ENCODE measurements around the gene GALT. TPM values are rescaled to one million over a fixed set of nuclear protein-coding genes. Genes with fewer than 3 reads are reported as not detected.
A peak's percentile ranks its signal among the peaks of the same experiment; 100 is the strongest.

Gene GALT
- total and polyA plus RNA-seq, 2 of the 13 experiments (the other 11 are each of a cell fraction or from before 2014, with no cell fraction given) = 40.4 to 46.3 TPM

DNA sequence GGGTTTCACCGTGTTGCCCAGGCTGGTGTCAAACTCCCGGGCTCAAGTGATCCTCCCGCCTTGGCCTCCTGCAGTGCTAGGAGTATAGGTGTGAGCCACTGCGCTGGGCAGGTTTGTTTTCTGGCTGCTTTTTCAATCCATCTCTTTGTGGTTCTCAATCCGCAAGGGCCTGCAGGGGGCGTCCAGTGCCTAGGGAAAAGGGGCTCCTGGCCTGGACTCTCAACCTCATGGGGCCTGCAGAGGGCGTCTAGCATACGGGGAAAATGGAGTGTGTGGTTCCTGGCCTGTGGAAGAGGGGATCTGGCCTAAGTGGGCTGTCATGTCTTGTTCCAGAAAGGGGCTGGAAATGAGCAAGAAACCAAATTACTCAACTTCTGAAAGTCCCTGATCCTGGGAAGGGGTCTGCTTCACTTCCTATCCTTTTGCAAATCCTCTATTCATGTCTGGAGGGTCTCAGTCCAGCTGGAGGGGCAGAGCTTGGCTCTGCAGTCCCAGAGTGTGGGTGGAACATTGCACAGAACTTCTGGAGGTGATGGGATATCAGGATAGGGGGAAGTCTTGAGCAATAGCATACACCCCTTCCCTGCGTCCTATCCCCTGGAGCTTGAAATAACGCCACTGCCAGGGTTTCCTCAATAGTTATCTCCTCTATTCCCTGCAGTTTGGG, 28.7 kb downstream of the GALT start (continued):
- TF ChIP-seq, protein P1, sequence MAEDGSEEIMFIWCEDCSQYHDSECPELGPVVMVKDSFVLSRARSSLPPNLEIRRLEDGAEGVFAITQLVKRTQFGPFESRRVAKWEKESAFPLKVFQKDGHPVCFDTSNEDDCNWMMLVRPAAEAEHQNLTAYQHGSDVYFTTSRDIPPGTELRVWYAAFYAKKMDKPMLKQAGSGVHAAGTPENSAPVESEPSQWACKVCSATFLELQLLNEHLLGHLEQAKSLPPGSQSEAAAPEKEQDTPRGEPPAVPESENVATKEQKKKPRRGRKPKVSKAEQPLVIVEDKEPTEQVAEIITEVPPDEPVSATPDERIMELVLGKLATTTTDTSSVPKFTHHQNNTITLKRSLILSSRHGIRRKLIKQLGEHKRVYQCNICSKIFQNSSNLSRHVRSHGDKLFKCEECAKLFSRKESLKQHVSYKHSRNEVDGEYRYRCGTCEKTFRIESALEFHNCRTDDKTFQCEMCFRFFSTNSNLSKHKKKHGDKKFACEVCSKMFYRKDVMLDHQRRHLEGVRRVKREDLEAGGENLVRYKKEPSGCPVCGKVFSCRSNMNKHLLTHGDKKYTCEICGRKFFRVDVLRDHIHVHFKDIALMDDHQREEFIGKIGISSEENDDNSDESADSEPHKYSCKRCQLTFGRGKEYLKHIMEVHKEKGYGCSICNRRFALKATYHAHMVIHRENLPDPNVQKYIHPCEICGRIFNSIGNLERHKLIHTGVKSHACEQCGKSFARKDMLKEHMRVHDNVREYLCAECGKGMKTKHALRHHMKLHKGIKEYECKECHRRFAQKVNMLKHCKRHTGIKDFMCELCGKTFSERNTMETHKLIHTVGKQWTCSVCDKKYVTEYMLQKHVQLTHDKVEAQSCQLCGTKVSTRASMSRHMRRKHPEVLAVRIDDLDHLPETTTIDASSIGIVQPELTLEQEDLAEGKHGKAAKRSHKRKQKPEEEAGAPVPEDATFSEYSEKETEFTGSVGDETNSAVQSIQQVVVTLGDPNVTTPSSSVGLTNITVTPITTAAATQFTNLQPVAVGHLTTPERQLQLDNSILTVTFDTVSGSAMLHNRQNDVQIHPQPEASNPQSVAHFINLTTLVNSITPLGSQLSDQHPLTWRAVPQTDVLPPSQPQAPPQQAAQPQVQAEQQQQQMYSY (CRISPR knock-in tag; IDR thresholded peaks at IDR 0.05) = no peak; the same call in 1 of the 2 replicates
- TF ChIP-seq ZNF30 (CRISPR knock-in tag; IDR thresholded peaks at IDR 0.05) (no peak), MEIS1 (CRISPR knock-in tag; IDR thresholded peaks at IDR 0.05; ENCODE audit: borderline replicate concordance) (no peak), ZNF660 (CRISPR knock-in tag; IDR thresholded peaks at IDR 0.05; ENCODE audit: borderline replicate concordance, low read depth) (no peak), EED (CRISPR knock-in tag; IDR thresholded peaks at IDR 0.05) (no peak), FLYWCH1 (CRISPR knock-in tag; IDR thresholded peaks at IDR 0.05) (no peak), ZNF782 (CRISPR knock-in tag; IDR thresholded peaks at IDR 0.05; ENCODE audit: borderline replicate concordance) (no peak), ZFYVE20 (CRISPR knock-in tag; IDR thresholded peaks at IDR 0.05; ENCODE audit: borderline replicate concordance, low read depth) (no peak), NCOA5 (CRISPR knock-in tag; IDR thresholded peaks at IDR 0.05) (no peak), HMG20B (CRISPR knock-in tag; conservative IDR thresholded peaks at IDR 0.05) (no peak), ZNF883 (CRISPR knock-in tag; IDR thresholded peaks at IDR 0.05; ENCODE audit: not compliant biosample characterization) (no peak)
- TF ChIP-seq, protein P2, sequence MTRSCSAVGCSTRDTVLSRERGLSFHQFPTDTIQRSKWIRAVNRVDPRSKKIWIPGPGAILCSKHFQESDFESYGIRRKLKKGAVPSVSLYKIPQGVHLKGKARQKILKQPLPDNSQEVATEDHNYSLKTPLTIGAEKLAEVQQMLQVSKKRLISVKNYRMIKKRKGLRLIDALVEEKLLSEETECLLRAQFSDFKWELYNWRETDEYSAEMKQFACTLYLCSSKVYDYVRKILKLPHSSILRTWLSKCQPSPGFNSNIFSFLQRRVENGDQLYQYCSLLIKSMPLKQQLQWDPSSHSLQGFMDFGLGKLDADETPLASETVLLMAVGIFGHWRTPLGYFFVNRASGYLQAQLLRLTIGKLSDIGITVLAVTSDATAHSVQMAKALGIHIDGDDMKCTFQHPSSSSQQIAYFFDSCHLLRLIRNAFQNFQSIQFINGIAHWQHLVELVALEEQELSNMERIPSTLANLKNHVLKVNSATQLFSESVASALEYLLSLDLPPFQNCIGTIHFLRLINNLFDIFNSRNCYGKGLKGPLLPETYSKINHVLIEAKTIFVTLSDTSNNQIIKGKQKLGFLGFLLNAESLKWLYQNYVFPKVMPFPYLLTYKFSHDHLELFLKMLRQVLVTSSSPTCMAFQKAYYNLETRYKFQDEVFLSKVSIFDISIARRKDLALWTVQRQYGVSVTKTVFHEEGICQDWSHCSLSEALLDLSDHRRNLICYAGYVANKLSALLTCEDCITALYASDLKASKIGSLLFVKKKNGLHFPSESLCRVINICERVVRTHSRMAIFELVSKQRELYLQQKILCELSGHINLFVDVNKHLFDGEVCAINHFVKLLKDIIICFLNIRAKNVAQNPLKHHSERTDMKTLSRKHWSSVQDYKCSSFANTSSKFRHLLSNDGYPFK (CRISPR knock-in tag; IDR thresholded peaks at IDR 0.05; ENCODE audit: borderline replicate concordance) = 0 out of 2 replicates have a peak, but pooled peaks have one; percentile 42
- TF ChIP-seq, protein P3, sequence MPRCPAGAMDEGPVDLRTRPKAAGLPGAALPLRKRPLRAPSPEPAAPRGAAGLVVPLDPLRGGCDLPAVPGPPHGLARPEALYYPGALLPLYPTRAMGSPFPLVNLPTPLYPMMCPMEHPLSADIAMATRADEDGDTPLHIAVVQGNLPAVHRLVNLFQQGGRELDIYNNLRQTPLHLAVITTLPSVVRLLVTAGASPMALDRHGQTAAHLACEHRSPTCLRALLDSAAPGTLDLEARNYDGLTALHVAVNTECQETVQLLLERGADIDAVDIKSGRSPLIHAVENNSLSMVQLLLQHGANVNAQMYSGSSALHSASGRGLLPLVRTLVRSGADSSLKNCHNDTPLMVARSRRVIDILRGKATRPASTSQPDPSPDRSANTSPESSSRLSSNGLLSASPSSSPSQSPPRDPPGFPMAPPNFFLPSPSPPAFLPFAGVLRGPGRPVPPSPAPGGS (CRISPR knock-in tag; IDR thresholded peaks at IDR 0.05) = no peak
- TF ChIP-seq, protein P4, sequence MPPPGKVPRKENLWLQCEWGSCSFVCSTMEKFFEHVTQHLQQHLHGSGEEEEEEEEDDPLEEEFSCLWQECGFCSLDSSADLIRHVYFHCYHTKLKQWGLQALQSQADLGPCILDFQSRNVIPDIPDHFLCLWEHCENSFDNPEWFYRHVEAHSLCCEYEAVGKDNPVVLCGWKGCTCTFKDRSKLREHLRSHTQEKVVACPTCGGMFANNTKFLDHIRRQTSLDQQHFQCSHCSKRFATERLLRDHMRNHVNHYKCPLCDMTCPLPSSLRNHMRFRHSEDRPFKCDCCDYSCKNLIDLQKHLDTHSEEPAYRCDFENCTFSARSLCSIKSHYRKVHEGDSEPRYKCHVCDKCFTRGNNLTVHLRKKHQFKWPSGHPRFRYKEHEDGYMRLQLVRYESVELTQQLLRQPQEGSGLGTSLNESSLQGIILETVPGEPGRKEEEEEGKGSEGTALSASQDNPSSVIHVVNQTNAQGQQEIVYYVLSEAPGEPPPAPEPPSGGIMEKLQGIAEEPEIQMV (CRISPR knock-in tag; IDR thresholded peaks at IDR 0.05; ENCODE audit: low read depth) = no peak
- TF ChIP-seq, protein P5, sequence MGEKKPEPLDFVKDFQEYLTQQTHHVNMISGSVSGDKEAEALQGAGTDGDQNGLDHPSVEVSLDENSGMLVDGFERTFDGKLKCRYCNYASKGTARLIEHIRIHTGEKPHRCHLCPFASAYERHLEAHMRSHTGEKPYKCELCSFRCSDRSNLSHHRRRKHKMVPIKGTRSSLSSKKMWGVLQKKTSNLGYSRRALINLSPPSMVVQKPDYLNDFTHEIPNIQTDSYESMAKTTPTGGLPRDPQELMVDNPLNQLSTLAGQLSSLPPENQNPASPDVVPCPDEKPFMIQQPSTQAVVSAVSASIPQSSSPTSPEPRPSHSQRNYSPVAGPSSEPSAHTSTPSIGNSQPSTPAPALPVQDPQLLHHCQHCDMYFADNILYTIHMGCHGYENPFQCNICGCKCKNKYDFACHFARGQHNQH (CRISPR knock-in tag; IDR thresholded peaks at IDR 0.05) = 0 out of 2 replicates have a peak, but pooled peaks have one; percentile 22

All from HepG2 (cell line).